Retinal pigment epithelial cell (primary cell): ENCODE data around the gene CASZ1.

Experiments used
- DNase-seq: peaks from one replicate; pipeline ENCODE4 v3.0.0-alpha.2; 2010; ENCODE audit warnings: low read depth
- H3K4me3 ChIP-seq: 2 replicates; pipeline ENCODE4 v1.5.1; 2011; ENCODE audit warnings: mild to moderate bottlenecking, low read length, control low read depth, moderate library complexity
- CTCF ChIP-seq: conservative IDR thresholded peaks from 2 replicates; pipeline ENCODE4 v1.5.1; 2011; ENCODE audit warnings: low read depth, low read length, control low read depth, inconsistent platforms

The CASZ1 gene

GRCh38 chr1:10685196-10685807, 111.1 kb downstream of the CASZ1 start:
- TF ChIP-seq CTCF = no peak
- H3K4me3 ChIP-seq = no peak overlapping the region
- no peak for DNase-seq

- no peak for TF ChIP-seq CTCF
- no peak for DNase-seq
- H3K4me3 ChIP-seq = no peak overlapping the region
These were observed 112.2 kb downstream of the CASZ1 start for GRCh38 chr1:10684221-10684620.

DNA sequence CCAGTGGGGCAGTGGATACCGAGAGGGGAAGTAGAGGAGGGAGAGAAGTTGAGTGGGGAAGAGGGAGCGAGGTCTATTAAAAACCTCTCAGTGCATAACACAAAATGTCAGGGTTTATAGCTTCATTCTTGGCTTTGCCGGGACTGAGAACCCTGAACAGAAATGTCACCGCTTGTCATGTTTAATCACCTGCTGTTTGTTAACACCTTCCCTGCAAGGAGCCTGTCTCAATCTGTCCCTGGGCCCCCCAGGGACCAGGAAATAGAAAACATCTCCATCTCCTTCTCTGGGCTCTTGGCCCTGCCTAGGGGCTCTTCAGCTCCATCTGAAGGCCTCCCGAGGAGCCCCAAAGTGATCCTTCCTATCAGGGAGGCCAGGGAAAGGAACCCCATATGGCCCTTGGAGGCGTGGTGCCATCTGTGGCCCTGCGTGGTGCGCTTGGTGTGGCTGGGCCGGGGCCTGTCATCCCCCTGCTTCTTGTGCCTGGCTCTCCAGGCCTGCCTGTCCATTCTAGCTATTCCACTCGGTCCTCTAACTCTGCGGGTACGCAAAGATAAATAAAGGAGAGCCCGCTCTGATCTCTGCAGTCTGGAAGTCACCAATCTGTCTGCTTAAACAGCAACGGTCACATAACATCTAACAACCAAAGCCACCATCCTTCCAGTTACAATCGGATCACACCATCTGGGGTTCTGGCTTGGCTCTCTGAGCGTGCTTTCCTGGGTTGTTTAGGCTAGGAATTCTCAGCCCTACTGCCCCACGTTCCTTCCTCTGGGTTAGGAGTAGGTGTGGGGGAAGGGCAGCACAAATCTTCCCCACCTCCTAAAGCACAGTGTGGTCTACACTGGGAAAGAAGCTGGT, 113.8 kb downstream of the CASZ1 start:
- TF ChIP-seq CTCF = no peak
- no peak overlapping the region for H3K4me3 ChIP-seq

DNA sequence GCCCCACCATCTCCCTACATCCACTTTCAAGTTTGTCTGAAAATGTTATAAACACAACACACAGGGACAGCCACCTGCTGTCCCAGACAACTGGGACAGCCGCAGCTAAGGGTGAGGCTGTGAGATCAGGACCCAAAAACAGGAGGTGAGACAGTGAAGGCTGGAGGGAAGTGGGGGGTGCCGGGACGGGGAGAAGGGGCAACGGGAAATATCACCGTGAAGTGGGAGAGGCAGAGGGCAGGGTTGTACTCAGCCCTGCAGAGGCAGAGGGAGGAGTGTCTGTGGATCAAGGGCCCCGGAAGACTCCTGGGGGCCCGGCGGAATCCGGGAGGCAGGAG, 114.4 kb downstream of the CASZ1 start:
- DNase-seq = no peak
- TF ChIP-seq CTCF = no peak
- H3K4me3 ChIP-seq = no peak overlapping the region

More for the DNA sequence above, 113.8 kb downstream of the CASZ1 start:
- no peak for DNase-seq

DNA sequence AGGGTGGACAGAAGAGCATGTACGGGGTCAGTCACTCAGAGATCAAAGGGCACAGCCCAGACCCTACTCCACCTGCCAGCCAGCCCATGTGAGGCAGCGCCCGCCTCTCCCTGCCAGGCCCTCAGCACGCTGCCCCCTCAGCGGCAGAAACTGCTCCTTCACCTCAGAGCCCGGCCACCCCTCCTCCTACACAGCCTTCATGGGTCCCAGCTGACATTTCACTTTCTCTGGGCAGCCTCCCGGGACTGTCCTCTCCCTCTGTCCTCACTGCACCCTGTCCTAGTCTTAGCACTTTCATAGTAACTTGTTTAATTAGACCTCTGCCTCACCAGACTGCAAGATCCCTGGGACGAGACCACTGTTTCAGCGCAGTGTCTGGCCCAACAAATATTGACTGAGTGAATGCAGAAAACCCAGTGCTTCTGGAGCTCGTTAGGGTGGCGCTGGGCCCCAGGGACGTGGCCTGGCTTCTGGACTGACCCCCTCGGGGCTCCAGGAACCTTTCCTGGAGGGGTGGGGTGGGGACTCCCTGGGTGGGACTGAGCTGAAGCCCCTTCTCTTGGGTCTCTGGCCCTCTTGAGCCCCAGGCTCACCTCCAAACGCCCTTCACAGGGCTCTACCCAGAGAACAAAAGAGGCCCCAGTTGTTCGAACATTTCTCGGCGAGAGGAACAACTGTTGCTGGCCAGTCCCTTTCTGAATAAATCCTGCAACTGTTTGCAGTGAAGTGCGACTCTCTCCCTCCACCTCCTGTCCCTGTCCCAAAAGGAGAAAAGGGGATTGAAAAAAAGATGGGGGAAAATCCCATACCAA, 114.9 kb downstream of the CASZ1 start:
- TF ChIP-seq CTCF = no peak
- H3K4me3 ChIP-seq = no peak overlapping the region
- DNase-seq = no peak

- DNase-seq = no peak
- no peak for TF ChIP-seq CTCF
- H3K4me3 ChIP-seq = no peak overlapping the region
These were observed 116.0 kb downstream of the CASZ1 start for GRCh38 chr1:10680487-10680886.
